Common myeloid progenitor, CD34-positive (primary cell): ENCODE measurements around the gene RSRC2.
"Not testable (repeated sequence)": the region's sequence is repeated elsewhere in the genome, so short reads cannot be mapped to it uniquely, and the experiment has no call there.

Experiments used
- CTCF ChIA-PET: fragments of 350-600 bp; sonication (Branson Sonifier 250); formaldehyde crosslinking; loops from one replicate; lab custom pipeline; 2021; ENCODE audit warnings: antibody characterized with exemption; lab: Charles Lee
- POLR2A ChIA-PET: fragments of 350-600 bp; sonication (Branson Sonifier 250); formaldehyde crosslinking; loops from one replicate; lab custom pipeline; 2021; ENCODE audit warnings: antibody characterized with exemption; lab: Charles Lee
- DNase-seq, 3 donors: peaks; one replicate each; pipeline versions ENCODE4 v3.0.0 to v3.0.0-alpha.2; 2013
- H3K27ac ChIP-seq, 2 experiments: 1 replicate in 1 of 2; 2 replicates in 1 of 2; pipeline ENCODE4 v1.7.0; 2013; ENCODE audit warnings: inconsistent platforms in 2 of 2, low read length in 2 of 2, mild to moderate bottlenecking in 2 of 2, low read depth in 1 of 2, moderate library complexity in 1 of 2; ENCODE audit not compliant: severe bottlenecking in 2 of 2, insufficient read depth in 1 of 2, poor library complexity in 1 of 2
- H3K27me3 ChIP-seq, 5 experiments: replicated peaks in 2 of 5; 1 replicate in 3 of 5; 2 replicates in 2 of 5; pipeline versions ENCODE4 v1.6.1 to v1.7.0; 2013; ENCODE audit warnings: low read length in 4 of 5, mild to moderate bottlenecking in 2 of 5, moderate library complexity in 2 of 5, inconsistent platforms in 1 of 5; ENCODE audit not compliant: insufficient read depth in 5 of 5, control insufficient read depth in 4 of 5
- H3K36me3 ChIP-seq, 4 experiments: 1 replicate in 2 of 4; 2 replicates in 2 of 4; pipeline versions ENCODE4 v1.6.1 to v1.7.0; 2013; ENCODE audit warnings: low read length in 3 of 4, control low read depth in 1 of 4, mild to moderate bottlenecking in 1 of 4; ENCODE audit not compliant: control insufficient read depth in 4 of 4, insufficient read depth in 4 of 4
- H3K4me1 ChIP-seq, 4 experiments: 1 replicate in 3 of 4; 2 replicates in 1 of 4; pipeline versions ENCODE4 v1.6.1 to v1.7.1; 2013; ENCODE audit warnings: low read length in 3 of 4, mild to moderate bottlenecking in 3 of 4, control low read depth in 1 of 4, inconsistent platforms in 1 of 4, moderate library complexity in 1 of 4; ENCODE audit not compliant: control insufficient read depth in 4 of 4, insufficient read depth in 4 of 4; ENCODE audit errors: control extremely low read depth in 1 of 4
- H3K4me3 ChIP-seq, 7 experiments: 1 replicate in 4 of 7; 2 replicates in 3 of 7; pipeline versions ENCODE4 v1.5.1 to v1.7.0; 2013; ENCODE audit warnings: mild to moderate bottlenecking in 7 of 7, low read length in 6 of 7, moderate library complexity in 6 of 7, inconsistent platforms in 2 of 7, low read depth in 2 of 7, control low read depth in 1 of 7; ENCODE audit not compliant: insufficient read depth in 4 of 7, control insufficient read depth in 1 of 7; ENCODE audit errors: extremely low read depth in 1 of 7
- H3K9me3 ChIP-seq, 5 experiments: 1 replicate in 4 of 5; 2 replicates in 1 of 5; pipeline versions ENCODE4 v1.6.1 to v1.7.1; 2013; ENCODE audit warnings: low read length in 4 of 5, mild to moderate bottlenecking in 2 of 5, inconsistent platforms in 1 of 5, low read depth in 1 of 5, moderate library complexity in 1 of 5; ENCODE audit not compliant: control insufficient read depth in 4 of 5, insufficient read depth in 2 of 5; ENCODE audit errors: control extremely low read depth in 1 of 5
- WGBS: methylation state at CpG from one replicate; pipeline ENCODE4 v1.1.5; 2013; ENCODE audit not compliant: insufficient coverage; 5-methylcytosine and 5-hydroxymethylcytosine counted together

RSRC2 gene

GRCh38 chr12:122513028-122513427 lies 13.7 kb downstream of the RSRC2 start:
- ChIA-PET POLR2A (interaction anchor here (0.6 to 1.0 kb wide), 3 partner anchors 12 to 330 kb away, joined by 3 read pairs; partner anchors contain the start of gene LRRC43), CTCF (interaction anchor here (0.8 kb wide), 1 partner anchor 8 kb away, joined by 3 read pairs; no protein-coding TSS in a partner anchor)
- WGBS, result 95% methylated on average over 2 of the region's 3 CpGs

DNA sequence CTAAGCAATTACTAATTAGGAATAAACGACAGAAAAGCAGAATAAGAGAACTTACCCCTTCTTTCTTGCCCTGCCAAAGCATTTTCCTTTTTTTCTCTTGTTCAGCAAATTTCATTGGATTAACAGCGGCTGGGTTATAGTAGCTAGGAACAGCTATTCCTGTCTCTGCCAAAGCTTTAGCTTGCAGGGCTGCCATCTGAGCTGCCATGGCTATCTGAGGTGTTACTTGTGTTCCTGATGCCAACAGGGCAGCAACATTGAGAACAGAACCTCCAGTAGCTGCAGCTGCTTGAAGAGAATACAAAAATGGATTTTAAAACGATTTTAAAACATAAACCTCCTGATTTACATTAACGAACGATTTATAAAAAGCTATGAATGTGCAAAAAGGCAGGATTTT lies 18.6 kb downstream of the RSRC2 start:
- H3K36me3 ChIP-seq, result peaks cover 30 to 94% (median 68%) of the 10 kb centered on the region in 4 experiments

More at GRCh38 chr12:122513028-122513427, 13.7 kb downstream of the RSRC2 start:
- not testable (repeated sequence) for DNase-seq, H3K4me1 ChIP-seq, H3K9me3 ChIP-seq, H3K4me3 ChIP-seq, H3K27me3 ChIP-seq, H3K27ac ChIP-seq
- peaks cover 39 to 93% (median 71%) of the 10 kb centered on the region in 4 experiments for H3K36me3 ChIP-seq

GRCh38 chr12:122506393-122506938 lies 20.3 kb downstream of the RSRC2 start:
- Histone ChIP-seq H3K9me3 (no peaks in the 10 kb centered on the region), H3K27ac (no peak overlapping the region), H3K4me1 (peaks cover 0 to 10% (median 4%) of the 10 kb centered on the region in 4 experiments), H3K36me3 (peaks cover 24 to 82% (median 55%) of the 10 kb centered on the region in 4 experiments), H3K4me3 (no peak overlapping the region), H3K27me3 (no peaks in the 10 kb centered on the region)
- 100% methylated on average over 4 of the region's 5 CpGs for WGBS
- CTCF ChIA-PET, result interaction anchor here (1.8 kb wide), 1 partner anchor 13 kb away, joined by 5 read pairs; no protein-coding TSS in a partner anchor
- no peak for DNase-seq
- POLR2A ChIA-PET, result no interaction called here

More for the DNA sequence above, 18.6 kb downstream of the RSRC2 start:
- DNase-seq, result no peak
- H3K4me3 ChIP-seq, result no peak overlapping the region
- ChIA-PET CTCF (interaction anchor here (0.9 to 1.8 kb wide), 3 partner anchors 10 to 14 kb away, joined by 4 to 7 read pairs (median 4); no protein-coding TSS in a partner anchor), POLR2A (no interaction called here)
- H3K27ac ChIP-seq, result no peak overlapping the region
- WGBS, result 100% methylated on average over 4 of the region's 5 CpGs
- no peaks in the 10 kb centered on the region for H3K9me3 ChIP-seq
- H3K27me3 ChIP-seq, result no peaks in the 10 kb centered on the region
- no peaks in the 10 kb centered on the region for H3K4me1 ChIP-seq

GRCh38 chr12:122505419-122506051 lies 21.2 kb downstream of the RSRC2 start:
- Histone ChIP-seq H3K4me1 (peaks cover 0 to 16% (median 7%) of the 10 kb centered on the region in 4 experiments), H3K27me3 (no peaks in the 10 kb centered on the region), H3K27ac (no peak overlapping the region), H3K36me3 (peaks cover 22 to 73% (median 49%) of the 10 kb centered on the region in 4 experiments), H3K9me3 (no peaks in the 10 kb centered on the region), H3K4me3 (no peak overlapping the region)
- POLR2A ChIA-PET, result interaction anchor here (0.6 to 0.8 kb wide), 3 partner anchors 12 to 21 kb away, joined by 3 to 4 read pairs (median 3); partner anchors contain the start of gene RSRC2
- 95% methylated on average over 9 of the region's 11 CpGs for WGBS
- no peak for DNase-seq
- CTCF ChIA-PET, result interaction anchor here (0.8 to 1.4 kb wide), 4 partner anchors 8 to 21 kb away, joined by 3 to 5 read pairs (median 3); partner anchors contain the start of genes KNTC1 and RSRC2

- Histone ChIP-seq H3K4me1 (peaks cover under 1 to 20% (median 10%) of the 10 kb centered on the region in 4 experiments), H3K4me3 (no peak overlapping the region), H3K36me3 (peaks cover 19 to 57% (median 38%) of the 10 kb centered on the region in 4 experiments), H3K9me3 (no peaks in the 10 kb centered on the region), H3K27ac (no peak overlapping the region), H3K27me3 (no peaks in the 10 kb centered on the region)
- no CpG with 5 or more reads among the region's 6 CpGs for WGBS
- CTCF ChIA-PET, result interaction anchor here (0.6 kb wide), 1 partner anchor 79 kb away, joined by 3 read pairs; no protein-coding TSS in a partner anchor
- POLR2A ChIA-PET, result interaction anchor here (0.6 to 1.5 kb wide), 2 partner anchors 11 to 657 kb away, joined by 6 to 8 read pairs; no protein-coding TSS in a partner anchor
- DNase-seq, result no peak
Observed at GRCh38 chr12:122503783-122504590, 22.7 kb downstream of the RSRC2 start.

GRCh38 chr12:122503147-122503751 lies 23.5 kb downstream of the RSRC2 start:
- Histone ChIP-seq H3K27ac (no peak overlapping the region), H3K27me3 (no peaks in the 10 kb centered on the region), H3K4me3 (no peak overlapping the region), H3K9me3 (no peaks in the 10 kb centered on the region), H3K36me3 (peaks cover 15 to 50% (median 35%) of the 10 kb centered on the region in 4 experiments), H3K4me1 (peaks cover 4 to 28% (median 14%) of the 10 kb centered on the region in 4 experiments)
- no peak for DNase-seq
- 92% methylated on average over 1 of the region's 3 CpGs for WGBS
- ChIA-PET CTCF (no interaction called here), POLR2A (interaction anchor here (1.5 kb wide), 1 partner anchor 12 kb away, joined by 8 read pairs; no protein-coding TSS in a partner anchor)
